ENCODE measurements around the gene SLAMF7. TPM values are rescaled to one million over a fixed set of nuclear protein-coding genes. Genes with fewer than 3 reads are reported as not detected.

SLAMF7 gene
- total RNA-seq, 4 donors from 2014 or later = 0.91 to 8.0 (median 4.5) TPM

DNA sequence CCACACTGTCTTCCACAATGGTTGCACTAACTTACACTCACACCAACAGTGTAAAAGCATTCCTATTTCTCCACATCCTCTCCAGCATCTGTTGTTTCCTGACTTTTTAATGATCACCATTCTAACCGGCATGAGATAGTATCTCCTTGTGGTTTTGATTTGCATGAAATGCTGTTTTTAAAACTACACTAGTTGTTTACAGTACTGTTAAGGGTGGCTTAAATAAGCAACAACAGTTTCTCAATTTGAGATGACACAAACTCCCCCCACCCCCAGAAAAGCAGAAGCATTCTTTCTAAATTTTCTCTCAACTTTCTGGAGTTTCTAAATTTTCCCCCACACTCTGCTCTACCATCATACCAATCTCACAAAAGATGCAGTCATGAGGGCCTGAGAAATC, 7.1 kb upstream of the SLAMF7 start:
- intact Hi-C loops (cut with DNase I; ENCODE audit: low total_unique reads) = no loop called here
- H3K4me3 ChIP-seq (ENCODE audit: low read depth, poor library complexity, severe bottlenecking) = no peak overlapping the region
- no peak for DNase-seq (ENCODE audit: low spot score in 2 of 2)
- 58 to 61% methylated on average over 1 of the region's 1 CpG for WGBS, 2 donors
- TF ChIP-seq, protein P1, sequence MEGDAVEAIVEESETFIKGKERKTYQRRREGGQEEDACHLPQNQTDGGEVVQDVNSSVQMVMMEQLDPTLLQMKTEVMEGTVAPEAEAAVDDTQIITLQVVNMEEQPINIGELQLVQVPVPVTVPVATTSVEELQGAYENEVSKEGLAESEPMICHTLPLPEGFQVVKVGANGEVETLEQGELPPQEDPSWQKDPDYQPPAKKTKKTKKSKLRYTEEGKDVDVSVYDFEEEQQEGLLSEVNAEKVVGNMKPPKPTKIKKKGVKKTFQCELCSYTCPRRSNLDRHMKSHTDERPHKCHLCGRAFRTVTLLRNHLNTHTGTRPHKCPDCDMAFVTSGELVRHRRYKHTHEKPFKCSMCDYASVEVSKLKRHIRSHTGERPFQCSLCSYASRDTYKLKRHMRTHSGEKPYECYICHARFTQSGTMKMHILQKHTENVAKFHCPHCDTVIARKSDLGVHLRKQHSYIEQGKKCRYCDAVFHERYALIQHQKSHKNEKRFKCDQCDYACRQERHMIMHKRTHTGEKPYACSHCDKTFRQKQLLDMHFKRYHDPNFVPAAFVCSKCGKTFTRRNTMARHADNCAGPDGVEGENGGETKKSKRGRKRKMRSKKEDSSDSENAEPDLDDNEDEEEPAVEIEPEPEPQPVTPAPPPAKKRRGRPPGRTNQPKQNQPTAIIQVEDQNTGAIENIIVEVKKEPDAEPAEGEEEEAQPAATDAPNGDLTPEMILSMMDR (IDR thresholded peaks at IDR 0.05) = no peak

DNA sequence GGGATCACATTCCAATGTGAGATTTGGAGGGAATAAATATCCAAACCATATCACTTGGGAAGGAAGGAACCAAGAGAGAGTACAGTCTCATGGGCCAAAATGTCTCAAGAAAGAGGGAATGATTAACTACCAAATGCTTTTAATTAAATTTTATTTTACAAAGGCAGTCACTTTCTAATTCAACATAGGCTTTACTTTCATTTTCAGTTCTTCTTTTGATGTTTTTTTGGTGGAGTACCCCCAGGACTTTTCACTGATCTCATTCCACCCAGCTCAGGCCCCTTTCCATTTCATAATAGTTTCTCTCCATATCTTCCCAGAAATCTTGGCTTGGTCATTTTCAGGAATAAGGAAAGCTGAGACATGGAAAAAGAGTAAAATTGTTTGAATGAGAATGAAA, 5.1 kb upstream of the SLAMF7 start:
- no peak for TF ChIP-seq POLR2A (IDR thresholded peaks at IDR 0.05)
- H3K4me3 ChIP-seq (ENCODE audit: low read depth, poor library complexity, severe bottlenecking) = no peak overlapping the region
- DNase-seq (ENCODE audit: low spot score in 2 of 2) = no peak
- intact Hi-C loops (cut with DNase I; ENCODE audit: low total_unique reads) = no loop called here

DNA sequence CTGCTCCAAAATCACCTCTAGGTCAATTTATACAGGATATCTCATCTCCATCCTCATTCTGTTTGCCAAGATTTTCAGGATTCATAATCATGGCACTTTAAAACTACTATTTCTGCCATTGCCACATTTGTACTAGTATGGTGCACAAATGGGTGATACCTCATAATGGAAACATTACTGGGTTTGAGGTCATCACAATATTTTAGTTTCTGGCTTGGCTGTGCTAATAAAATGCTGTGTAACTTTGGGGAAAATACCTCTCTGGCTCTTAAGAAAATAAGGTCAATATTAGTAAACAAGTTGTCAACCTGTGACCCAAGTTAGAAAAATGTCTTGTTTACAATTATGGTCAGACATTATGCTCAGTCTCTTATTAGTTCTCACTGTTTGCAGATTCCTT, 4.7 kb upstream of the SLAMF7 start:
- no peak overlapping the region for H3K4me3 ChIP-seq (ENCODE audit: low read depth, poor library complexity, severe bottlenecking)
- no peak for TF ChIP-seq POLR2A (IDR thresholded peaks at IDR 0.05)
- TF ChIP-seq, protein P1 (IDR thresholded peaks at IDR 0.05) = no peak
- DNase-seq (ENCODE audit: low spot score in 2 of 2) = no peak
- intact Hi-C loops (cut with DNase I; ENCODE audit: low total_unique reads) = no loop called here

DNA sequence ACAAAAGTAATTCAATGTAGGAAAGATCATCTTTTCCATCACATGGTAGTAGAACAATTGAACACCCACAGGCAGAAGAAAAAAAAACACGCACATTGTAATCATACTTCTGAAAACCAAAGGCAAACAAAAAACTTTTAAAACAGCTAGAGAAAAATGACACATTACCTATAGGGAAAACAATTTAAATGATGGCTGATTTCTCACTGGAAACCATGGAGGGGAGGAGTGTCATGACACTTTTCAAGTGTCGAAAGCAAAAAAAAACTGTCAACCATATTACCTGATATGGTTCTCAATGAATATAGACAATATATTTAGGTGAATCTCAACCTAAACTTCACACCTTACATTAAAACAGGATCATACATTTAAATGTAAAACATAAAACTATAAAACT, 776 bp upstream of the SLAMF7 start:
- DNase-seq (ENCODE audit: low spot score in 2 of 2) = no peak
- intact Hi-C loops (cut with DNase I; ENCODE audit: low total_unique reads) = no loop called here
- no peak overlapping the region for H3K4me3 ChIP-seq (ENCODE audit: low read depth, poor library complexity, severe bottlenecking)
- TF ChIP-seq, protein P1 (IDR thresholded peaks at IDR 0.05) = no peak
- TF ChIP-seq POLR2A (IDR thresholded peaks at IDR 0.05) = no peak
- WGBS, 2 donors = 93 to 94% methylated on average over 2 of the region's 2 CpGs

DNA sequence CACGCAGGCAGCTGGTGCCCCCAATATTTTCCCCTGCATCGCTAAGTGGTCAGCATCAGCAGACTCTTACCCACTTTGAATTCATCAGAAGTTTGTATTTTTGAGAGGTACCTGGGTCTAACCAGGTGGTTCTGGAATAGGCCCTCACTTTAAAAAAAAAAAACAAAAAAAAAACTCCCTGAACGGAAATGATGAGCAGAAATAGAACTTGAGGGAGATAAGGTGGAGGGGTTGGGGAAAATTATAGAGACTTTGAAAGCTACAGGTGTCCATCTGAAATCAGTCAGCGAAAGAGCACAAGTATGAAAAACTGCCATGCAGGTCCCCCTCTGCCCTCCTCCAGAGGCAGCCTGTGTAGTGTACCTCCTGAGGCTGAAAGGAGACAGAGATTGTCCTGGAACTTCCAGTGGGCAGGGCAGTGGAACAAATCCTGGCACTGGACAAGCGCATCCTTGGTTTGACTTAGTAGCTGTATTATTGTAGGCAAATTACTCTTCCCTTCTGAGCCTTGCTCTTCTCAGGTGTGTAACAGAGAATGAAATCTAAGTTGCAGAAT, 1.2 kb downstream of the SLAMF7 start:
- 88 to 89% methylated on average over 5 of the region's 5 CpGs for WGBS, 2 donors
- H3K4me3 ChIP-seq (ENCODE audit: low read depth, poor library complexity, severe bottlenecking) = no peak overlapping the region
- intact Hi-C loops (cut with DNase I; ENCODE audit: low total_unique reads) = no loop called here
- TF ChIP-seq, protein P1 (IDR thresholded peaks at IDR 0.05) = no peak
- TF ChIP-seq POLR2A (IDR thresholded peaks at IDR 0.05) = no peak
- DNase-seq (ENCODE audit: low spot score in 2 of 2) = no peak

DNA sequence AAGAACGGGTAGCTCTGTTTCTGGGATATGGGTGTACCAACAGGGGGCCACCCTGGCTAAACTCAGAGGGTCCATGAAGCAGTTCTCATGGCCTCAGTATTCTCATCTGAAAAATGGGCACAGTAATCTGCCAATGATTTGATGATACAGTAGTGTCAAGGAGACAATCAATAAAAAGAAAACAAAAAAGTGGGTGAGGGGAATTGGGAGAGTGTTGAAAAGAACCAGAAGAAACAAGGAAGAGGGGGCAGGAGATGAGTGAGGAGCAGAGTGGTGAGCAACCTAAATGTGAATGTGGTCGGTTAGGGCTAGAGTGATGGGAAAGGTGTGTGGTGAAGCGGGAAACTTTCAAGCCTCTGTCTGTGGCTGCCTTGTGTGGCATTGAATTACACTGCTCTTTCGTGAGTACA, 2.0 kb downstream of the SLAMF7 start:
- intact Hi-C loops (cut with DNase I; ENCODE audit: low total_unique reads) = no loop called here
- DNase-seq (ENCODE audit: low spot score in 2 of 2) = no peak
- H3K4me3 ChIP-seq (ENCODE audit: low read depth, poor library complexity, severe bottlenecking) = no peak overlapping the region
- WGBS, 2 donors = 88 to 90% methylated on average over 4 of the region's 4 CpGs
- TF ChIP-seq POLR2A (IDR thresholded peaks at IDR 0.05) = no peak
- TF ChIP-seq, protein P1 (IDR thresholded peaks at IDR 0.05) = no peak
